DND-41 (cell line): Measurements from ENCODE around the gene AP1G2.
"Not testable (repeated sequence)": the region's sequence is repeated elsewhere in the genome, so short reads cannot be mapped to it uniquely, and the experiment has no call there.

Source experiments
- EZH2 ChIP-seq: IDR thresholded peaks from 3 replicates; pipeline ENCODE4 v1.6.1; 2012; ENCODE audit warnings: borderline replicate concordance, low read depth, mild to moderate bottlenecking, moderate library complexity, low read length, inconsistent platforms; ENCODE audit not compliant: severe bottlenecking
- TF ChIP-seq, protein P1 (sequence below): IDR thresholded peaks from 2 replicates; pipeline ENCODE4 v1.5.1; 2012; ENCODE audit warnings: borderline replicate concordance, low read length, moderate library complexity, mild to moderate bottlenecking; ENCODE audit not compliant: poor library complexity, severe bottlenecking; ENCODE audit errors: extremely low read depth

DNA sequence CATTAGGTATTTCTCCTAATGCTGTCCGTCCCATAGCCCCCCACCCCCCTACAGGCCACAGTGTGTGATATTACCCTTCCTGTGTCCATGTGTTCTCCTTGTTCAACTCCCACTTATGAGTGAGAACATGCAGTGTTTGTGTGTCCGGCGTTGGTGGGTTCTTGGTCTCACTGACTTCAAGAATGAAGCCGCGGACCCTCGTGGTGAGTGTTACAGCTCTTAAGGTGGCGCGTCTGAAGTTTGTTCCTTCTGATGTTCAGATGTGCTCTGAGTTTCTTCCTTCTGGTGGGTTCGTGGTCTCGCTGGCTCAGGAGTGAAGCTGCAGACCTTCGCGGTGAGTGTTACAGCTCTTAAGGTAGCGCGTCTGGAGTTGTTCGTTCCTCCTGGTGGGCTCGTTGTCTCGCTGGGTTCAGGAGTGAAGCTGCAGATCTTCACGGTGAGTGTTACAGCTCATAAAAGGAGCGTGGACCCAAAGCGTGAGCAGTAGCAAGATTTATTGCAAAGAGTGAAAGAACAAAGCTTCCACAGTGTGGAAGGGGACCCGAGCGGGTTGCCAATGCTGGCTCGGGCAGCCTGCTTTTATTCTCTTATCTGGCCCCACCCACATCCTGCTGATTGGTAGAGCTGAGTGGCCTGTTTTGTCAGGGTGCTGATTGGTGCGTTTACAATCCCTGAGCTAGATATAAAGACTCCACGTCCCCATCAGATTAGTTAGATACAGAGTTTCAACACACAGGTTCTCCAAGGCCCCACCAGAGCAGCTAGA, 16.4 kb upstream of the AP1G2 start:
- TF ChIP-seq, protein P1, sequence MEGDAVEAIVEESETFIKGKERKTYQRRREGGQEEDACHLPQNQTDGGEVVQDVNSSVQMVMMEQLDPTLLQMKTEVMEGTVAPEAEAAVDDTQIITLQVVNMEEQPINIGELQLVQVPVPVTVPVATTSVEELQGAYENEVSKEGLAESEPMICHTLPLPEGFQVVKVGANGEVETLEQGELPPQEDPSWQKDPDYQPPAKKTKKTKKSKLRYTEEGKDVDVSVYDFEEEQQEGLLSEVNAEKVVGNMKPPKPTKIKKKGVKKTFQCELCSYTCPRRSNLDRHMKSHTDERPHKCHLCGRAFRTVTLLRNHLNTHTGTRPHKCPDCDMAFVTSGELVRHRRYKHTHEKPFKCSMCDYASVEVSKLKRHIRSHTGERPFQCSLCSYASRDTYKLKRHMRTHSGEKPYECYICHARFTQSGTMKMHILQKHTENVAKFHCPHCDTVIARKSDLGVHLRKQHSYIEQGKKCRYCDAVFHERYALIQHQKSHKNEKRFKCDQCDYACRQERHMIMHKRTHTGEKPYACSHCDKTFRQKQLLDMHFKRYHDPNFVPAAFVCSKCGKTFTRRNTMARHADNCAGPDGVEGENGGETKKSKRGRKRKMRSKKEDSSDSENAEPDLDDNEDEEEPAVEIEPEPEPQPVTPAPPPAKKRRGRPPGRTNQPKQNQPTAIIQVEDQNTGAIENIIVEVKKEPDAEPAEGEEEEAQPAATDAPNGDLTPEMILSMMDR: not testable (repeated sequence)
- TF ChIP-seq EZH2: not testable (repeated sequence)
